Stomach (tissue), 9 donors: Measurements from ENCODE around the gene BARX1. TPM values are rescaled to one million over a fixed set of nuclear protein-coding genes. Genes with fewer than 3 reads are reported as not detected.

Experiments used
- DNase-seq, 2 donors: peaks; one replicate each; pipeline versions ENCODE4 v3.0.0 to v3.0.0-alpha.2; 2013 to 2019
- H3K27ac ChIP-seq, 5 donors: fragments of 200-600 bp in 4 of 5; sonication (generic) in 4 of 5; one replicate each; pipeline ENCODE4 v1.5.1; 2013 to 2019; ENCODE audit warnings: mild to moderate bottlenecking in 1 of 5, moderate library complexity in 1 of 5
- H3K27me3 ChIP-seq, 3 donors: fragments of 200-600 bp; sonication (generic); one replicate each; pipeline ENCODE4 v1.5.1; 2017 to 2019; ENCODE audit warnings: mixed run types in 1 of 3
- H3K36me3 ChIP-seq, 4 donors: fragments of 200-600 bp; sonication (generic); 1 replicate in 3 of 4; 2 replicates in 1 of 4; pipeline ENCODE4 v1.5.1; 2016 to 2019
- H3K4me1 ChIP-seq, 4 donors: fragments of 200-600 bp; sonication (generic); one replicate each; pipeline ENCODE4 v1.5.1; 2016 to 2019
- H3K4me3 ChIP-seq, 4 donors: fragments of 200-600 bp; sonication (generic) in 3 of 4; one replicate each; pipeline ENCODE4 v1.5.1; 2016 to 2019; ENCODE audit warnings: mild to moderate bottlenecking in 1 of 4
- H3K9me3 ChIP-seq, 4 donors: fragments of 200-600 bp; sonication (generic); one replicate each; pipeline ENCODE4 v1.5.1; 2016 to 2019
- EP300 ChIP-seq: sonication (generic); formaldehyde crosslinking; IDR thresholded peaks from one replicate; pipeline ENCODE4 v1.6.1; 2017; ENCODE audit warnings: antibody characterized with exemption
- POLR2A ChIP-seq, 4 donors: fragments of 450-650 bp; IDR thresholded peaks; one replicate each; pipeline ENCODE4 v1.6.1; 2016; ENCODE audit warnings: antibody characterized with exemption in 4 of 4, control low read depth in 2 of 4, mild to moderate bottlenecking in 1 of 4, moderate library complexity in 1 of 4
- POLR2AphosphoS5 ChIP-seq, 3 donors: sonication (generic); formaldehyde crosslinking; IDR thresholded peaks; one replicate each; pipeline ENCODE4 v1.6.1; 2016; ENCODE audit warnings: antibody characterized with exemption in 3 of 3
- WGBS, 5 donors: extraction: QIAGEN DNeasy Blood & Tissue Kit in 3 of 5; methylation state at CpG; one replicate each; pipeline versions ENCODE4 v1.1.5 to v1.1.7; 2013 to 2018; 5-methylcytosine and 5-hydroxymethylcytosine counted together
- intact Hi-C: fragments of 100-400 bp; cut with DNase I; formaldehyde crosslinking; loops from one replicate; pipeline ENCODE4 v1.15.1; 2023; ENCODE audit warnings: low total_unique reads
- polyA plus RNA-seq, 3 donors: library from polyadenylated mRNA; stranded (reverse); fragments of 200-250 nt; gene quantifications; one replicate each; pipeline ENCODE4 v1.2.3, GENCODE V29; 2013
- total RNA-seq, 5 donors: library from RNA; depleted of rRNA; stranded (reverse); fragments of >200 nt; gene quantifications; one replicate each; pipeline versions ENCODE4 v1.1.0 to v1.2.3, GENCODE V29; 2014 to 2016
- TF ChIP-seq, protein P1 (sequence below), 7 experiments: fragments of 450-650 bp in 4 of 7; fragments of 200-600 bp in 3 of 7; sonication (generic) in 3 of 7; IDR thresholded peaks; one replicate each; pipeline ENCODE4 v1.5.1; 2016 to 2019; ENCODE audit warnings: antibody characterized with exemption in 7 of 7, control low read depth in 2 of 7, mild to moderate bottlenecking in 1 of 7
- donor health status: healthy with polysubstance abuse.
- donor health status: Bipolar disorder and iron deficiency.
- donor health status: healthy.

Gene BARX1
- total and polyA plus RNA-seq, 8 donors, result 42.0 to 256 (median 141) TPM; not detected in 1

GRCh38 chr9:93902780-93903655, 52.1 kb downstream of the BARX1 start:
- no peaks in the 10 kb centered on the region for H3K4me1 ChIP-seq
- H3K4me3 ChIP-seq, result no peak overlapping the region
- no peak overlapping the region for H3K27ac ChIP-seq
- intact Hi-C loops, result no loop called here
- H3K27me3 ChIP-seq, result no peaks in the 10 kb centered on the region
- DNase-seq, result no peak
- no peaks in the 10 kb centered on the region for H3K9me3 ChIP-seq
- WGBS, 5 donors, result 68 to 91% (median 88%) methylated on average over 9 to 12 of the region's 12 CpGs
- H3K36me3 ChIP-seq, result no peaks in the 10 kb centered on the region
- TF ChIP-seq, protein P1, sequence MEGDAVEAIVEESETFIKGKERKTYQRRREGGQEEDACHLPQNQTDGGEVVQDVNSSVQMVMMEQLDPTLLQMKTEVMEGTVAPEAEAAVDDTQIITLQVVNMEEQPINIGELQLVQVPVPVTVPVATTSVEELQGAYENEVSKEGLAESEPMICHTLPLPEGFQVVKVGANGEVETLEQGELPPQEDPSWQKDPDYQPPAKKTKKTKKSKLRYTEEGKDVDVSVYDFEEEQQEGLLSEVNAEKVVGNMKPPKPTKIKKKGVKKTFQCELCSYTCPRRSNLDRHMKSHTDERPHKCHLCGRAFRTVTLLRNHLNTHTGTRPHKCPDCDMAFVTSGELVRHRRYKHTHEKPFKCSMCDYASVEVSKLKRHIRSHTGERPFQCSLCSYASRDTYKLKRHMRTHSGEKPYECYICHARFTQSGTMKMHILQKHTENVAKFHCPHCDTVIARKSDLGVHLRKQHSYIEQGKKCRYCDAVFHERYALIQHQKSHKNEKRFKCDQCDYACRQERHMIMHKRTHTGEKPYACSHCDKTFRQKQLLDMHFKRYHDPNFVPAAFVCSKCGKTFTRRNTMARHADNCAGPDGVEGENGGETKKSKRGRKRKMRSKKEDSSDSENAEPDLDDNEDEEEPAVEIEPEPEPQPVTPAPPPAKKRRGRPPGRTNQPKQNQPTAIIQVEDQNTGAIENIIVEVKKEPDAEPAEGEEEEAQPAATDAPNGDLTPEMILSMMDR (IDR thresholded peaks at IDR 0.05), result no peak
- no peak for TF ChIP-seq POLR2A (IDR thresholded peaks at IDR 0.05)
- TF ChIP-seq POLR2AphosphoS5 (IDR thresholded peaks at IDR 0.05), result no peak
- no peak for TF ChIP-seq EP300

GRCh38 chr9:93902051-93902779, 52.9 kb downstream of the BARX1 start:
- DNase-seq, result no peak
- Histone ChIP-seq H3K9me3 (no peaks in the 10 kb centered on the region), H3K27me3 (no peaks in the 10 kb centered on the region), H3K27ac (no peak overlapping the region), H3K36me3 (no peaks in the 10 kb centered on the region), H3K4me3 (no peak overlapping the region), H3K4me1 (no peaks in the 10 kb centered on the region)
- intact Hi-C loops, result no loop called here
- WGBS, 5 donors, result 89 to 93% (median 92%) methylated on average over 10 to 11 of the region's 11 CpGs
- TF ChIP-seq POLR2AphosphoS5 (IDR thresholded peaks at IDR 0.05) (no peak), POLR2A (IDR thresholded peaks at IDR 0.05) (no peak), EP300 (no peak)
- TF ChIP-seq, protein P1 (IDR thresholded peaks at IDR 0.05), result no peak

Other genes starting within 250 kb of the BARX1 start
- 10 to 100 TPM in 3 of 5 donors, 1 to 10 TPM in 2; 7.2 to 45.0 (median 13.6) TPM for gene PTPDC1, start 129.1 kb upstream of the BARX1 start, total RNA-seq
- 1 to 10 TPM; 2.8 to 5.8 (median 2.9) TPM for gene PTPDC1, start 129.1 kb upstream of the BARX1 start, polyA plus RNA-seq